Uterus (tissue), 2 donors: ENCODE results near the gene THY1.

Source experiments
- CTCF ChIP-seq, 4 experiments: fragments of 200-600 bp in 2 of 4; fragments of 450-650 bp in 2 of 4; sonication (generic) in 2 of 4; IDR thresholded peaks; one replicate each; pipeline ENCODE4 v1.5.1; 2016 to 2019; ENCODE audit warnings: antibody characterized with exemption in 4 of 4, mild to moderate bottlenecking in 2 of 4, moderate library complexity in 1 of 4
- POLR2A ChIP-seq, 2 donors: fragments of 450-650 bp; IDR thresholded peaks; one replicate each; pipeline ENCODE4 v1.6.1; 2016; ENCODE audit warnings: antibody characterized with exemption in 2 of 2, mild to moderate bottlenecking in 1 of 2, moderate library complexity in 1 of 2

DNA sequence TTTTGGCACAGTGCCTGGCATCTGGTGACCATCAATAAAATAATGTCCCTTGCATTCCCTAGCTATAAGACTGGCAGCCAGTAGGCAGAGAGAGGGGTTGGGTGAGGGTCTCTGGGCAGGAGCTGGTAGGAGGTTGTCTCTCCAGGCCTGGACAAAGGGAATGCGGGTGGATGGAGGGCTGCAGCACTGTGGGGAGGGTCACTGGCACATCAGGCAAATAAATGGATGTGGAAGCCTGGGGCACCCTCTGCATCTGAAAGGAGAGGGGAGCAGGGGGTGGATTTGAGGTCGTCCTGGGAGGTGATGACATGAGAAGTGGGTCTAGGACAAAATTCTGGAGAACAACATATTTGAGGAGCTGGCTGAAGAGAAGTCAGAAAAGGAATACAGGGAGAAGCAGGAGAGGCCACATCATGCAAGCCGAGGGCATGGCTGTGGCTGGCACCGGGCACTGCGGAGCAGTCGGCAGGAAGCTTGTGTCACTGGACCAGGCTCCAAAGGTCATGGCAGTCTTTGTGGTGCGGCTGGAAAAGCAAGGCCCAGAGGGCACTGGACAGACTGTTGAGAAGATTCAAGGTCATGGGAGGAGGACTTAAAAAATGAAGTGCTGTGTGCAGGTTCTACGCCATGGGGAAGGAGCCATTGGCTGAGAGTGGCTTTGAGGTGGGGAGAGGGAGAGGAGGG is 36.5 kb upstream of the THY1 start:
- TF ChIP-seq CTCF (IDR thresholded peaks at IDR 0.05) (no peak), POLR2A (IDR thresholded peaks at IDR 0.05) (no peak)
